Thyroid gland (tissue), 4 donors: ENCODE data around the gene MATN1. TPM values are rescaled to one million over a fixed set of nuclear protein-coding genes. Genes with fewer than 3 reads are reported as not detected.

Source experiments
- DNase-seq, 2 donors: peaks; one replicate each; pipeline ENCODE4 v3.0.0-alpha.2; 2019
- H3K27ac ChIP-seq, 3 donors: fragments of 200-600 bp; sonication (generic); 1 replicate in 2 of 3; 2 replicates in 1 of 3; pipeline ENCODE4 v1.5.1; 2016 to 2019; ENCODE audit warnings: mild to moderate bottlenecking in 1 of 3, moderate library complexity in 1 of 3
- H3K27me3 ChIP-seq: fragments of 200-600 bp; sonication (generic); one replicate; pipeline ENCODE4 v1.5.1; 2019
- H3K36me3 ChIP-seq, 2 donors: fragments of 200-600 bp; sonication (generic); one replicate each; pipeline ENCODE4 v1.5.1; 2016 to 2019
- H3K4me1 ChIP-seq, 2 donors: fragments of 200-600 bp; sonication (generic); one replicate each; pipeline ENCODE4 v1.5.1; 2017 to 2019
- H3K4me3 ChIP-seq, 3 donors: fragments of 200-600 bp; sonication (generic); replicated peaks in 1 of 3; 1 replicate in 2 of 3; 2 replicates in 1 of 3; pipeline ENCODE4 v1.5.1; 2016; ENCODE audit warnings: mild to moderate bottlenecking in 1 of 3
- H3K9me3 ChIP-seq: fragments of 200-600 bp; sonication (generic); one replicate; pipeline ENCODE4 v1.5.1; 2017
- POLR2A ChIP-seq, 2 donors: fragments of 450-650 bp; IDR thresholded peaks; one replicate each; pipeline ENCODE4 v1.6.1; 2017; ENCODE audit warnings: antibody characterized with exemption in 2 of 2, mild to moderate bottlenecking in 2 of 2, moderate library complexity in 1 of 2
- WGBS, 2 donors: methylation state at CpG; one replicate each; pipeline ENCODE4 v1.1.5; 2017; 5-methylcytosine and 5-hydroxymethylcytosine counted together
- intact Hi-C: fragments of 100-400 bp; cut with DNase I; formaldehyde crosslinking; loops from one replicate; pipeline ENCODE4 v1.15.1; 2023
- total RNA-seq, 4 donors: library from RNA; depleted of rRNA; stranded (reverse); fragments of >200 nt; gene quantifications; one replicate each; pipeline ENCODE4 v1.2.3, GENCODE V29; 2016
- TF ChIP-seq, protein P1 (sequence below), 6 experiments: fragments of 200-600 bp in 3 of 6; fragments of 450-650 bp in 3 of 6; sonication (generic) in 3 of 6; IDR thresholded peaks; one replicate each; pipeline ENCODE4 v1.5.1; 2016 to 2019; ENCODE audit warnings: antibody characterized with exemption in 6 of 6, mild to moderate bottlenecking in 2 of 6, inconsistent platforms in 1 of 6, moderate library complexity in 1 of 6

MATN1 gene
- total RNA-seq, 4 donors from 2014 or later: 0.45 to 3.0 TPM; not detected in 2

DNA sequence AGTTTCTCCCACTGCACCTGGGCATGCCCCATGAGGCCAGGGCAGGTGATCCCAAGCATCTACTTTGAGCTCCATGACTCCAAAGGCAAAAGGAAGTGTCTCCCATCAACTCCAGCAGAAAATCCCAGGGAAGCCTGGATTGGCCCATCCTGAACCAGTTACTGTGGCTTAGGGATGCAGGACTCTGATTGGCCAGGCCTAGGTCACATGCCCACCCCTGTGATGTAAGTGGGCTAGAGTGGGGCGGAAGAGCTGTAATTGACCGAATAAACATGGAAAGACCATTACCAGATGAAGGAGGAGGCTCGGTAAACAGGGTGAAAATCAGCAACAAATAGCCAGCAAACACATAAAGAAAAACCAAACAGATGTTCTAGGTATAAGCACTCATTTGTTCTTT lies 45.2 kb downstream of the MATN1 start:
- 80 to 82% methylated on average over 3 of the region's 3 CpGs for WGBS, 2 donors
- H3K27ac ChIP-seq: no peak overlapping the region

DNA sequence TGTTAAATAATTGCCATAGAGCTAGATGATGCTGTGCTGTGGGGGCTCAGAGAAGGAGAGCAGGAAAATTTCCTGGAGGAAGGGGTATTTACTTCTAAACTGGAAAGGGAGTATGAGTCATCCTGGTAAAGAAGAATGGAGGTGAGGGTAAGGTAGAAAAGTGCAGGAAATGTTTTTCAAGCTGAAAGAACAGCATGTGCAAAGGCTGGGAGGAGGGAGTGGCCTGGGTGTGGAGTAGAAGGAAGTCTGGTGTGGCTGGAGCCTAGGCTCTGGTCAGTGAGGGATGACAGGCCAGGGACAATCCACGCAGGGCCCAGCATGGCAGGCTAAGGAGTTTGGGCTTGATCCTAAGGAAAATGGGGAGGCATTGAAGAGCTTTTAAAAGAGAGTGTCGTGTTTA lies 45.9 kb downstream of the MATN1 start:
- no peaks in the 10 kb centered on the region for H3K4me1 ChIP-seq
- no peak overlapping the region for H3K27ac ChIP-seq
- no peaks in the 10 kb centered on the region for H3K36me3 ChIP-seq
- no peaks in the 10 kb centered on the region for H3K9me3 ChIP-seq
- 79 to 87% methylated on average over 2 of the region's 2 CpGs for WGBS, 2 donors
- H3K27me3 ChIP-seq: no peaks in the 10 kb centered on the region
- TF ChIP-seq, protein P1, sequence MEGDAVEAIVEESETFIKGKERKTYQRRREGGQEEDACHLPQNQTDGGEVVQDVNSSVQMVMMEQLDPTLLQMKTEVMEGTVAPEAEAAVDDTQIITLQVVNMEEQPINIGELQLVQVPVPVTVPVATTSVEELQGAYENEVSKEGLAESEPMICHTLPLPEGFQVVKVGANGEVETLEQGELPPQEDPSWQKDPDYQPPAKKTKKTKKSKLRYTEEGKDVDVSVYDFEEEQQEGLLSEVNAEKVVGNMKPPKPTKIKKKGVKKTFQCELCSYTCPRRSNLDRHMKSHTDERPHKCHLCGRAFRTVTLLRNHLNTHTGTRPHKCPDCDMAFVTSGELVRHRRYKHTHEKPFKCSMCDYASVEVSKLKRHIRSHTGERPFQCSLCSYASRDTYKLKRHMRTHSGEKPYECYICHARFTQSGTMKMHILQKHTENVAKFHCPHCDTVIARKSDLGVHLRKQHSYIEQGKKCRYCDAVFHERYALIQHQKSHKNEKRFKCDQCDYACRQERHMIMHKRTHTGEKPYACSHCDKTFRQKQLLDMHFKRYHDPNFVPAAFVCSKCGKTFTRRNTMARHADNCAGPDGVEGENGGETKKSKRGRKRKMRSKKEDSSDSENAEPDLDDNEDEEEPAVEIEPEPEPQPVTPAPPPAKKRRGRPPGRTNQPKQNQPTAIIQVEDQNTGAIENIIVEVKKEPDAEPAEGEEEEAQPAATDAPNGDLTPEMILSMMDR (IDR thresholded peaks at IDR 0.05): no peak
- no peak for TF ChIP-seq POLR2A (IDR thresholded peaks at IDR 0.05)
- H3K4me3 ChIP-seq: no peak overlapping the region
- intact Hi-C loops: no loop called here
- no peak for DNase-seq

More for the DNA sequence above, 45.2 kb downstream of the MATN1 start:
- Histone ChIP-seq H3K27me3 (no peaks in the 10 kb centered on the region), H3K4me1 (no peaks in the 10 kb centered on the region), H3K9me3 (no peaks in the 10 kb centered on the region), H3K36me3 (no peaks in the 10 kb centered on the region), H3K4me3 (no peak overlapping the region)
- intact Hi-C loops: no loop called here
- TF ChIP-seq POLR2A (IDR thresholded peaks at IDR 0.05): no peak
- TF ChIP-seq, protein P1 (IDR thresholded peaks at IDR 0.05): no peak
- DNase-seq: no peak

DNA sequence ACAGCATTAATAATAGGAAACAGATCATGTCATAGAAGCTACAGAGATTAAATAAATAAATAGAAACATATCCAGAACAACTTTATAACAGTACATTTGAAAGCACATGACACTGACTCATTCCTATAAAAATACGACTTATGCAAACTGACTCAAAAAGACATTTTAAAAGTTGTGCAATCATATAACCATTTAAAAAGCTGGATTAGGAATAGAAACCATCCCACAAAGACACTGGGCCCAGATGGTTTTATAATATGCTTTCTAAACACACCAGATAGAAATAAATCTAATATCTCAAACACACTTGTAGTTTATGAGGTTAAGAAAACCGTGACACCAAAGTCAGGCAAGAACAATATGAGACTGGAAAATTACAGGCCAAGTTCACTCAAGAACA lies 47.6 kb downstream of the MATN1 start:
- no peak for DNase-seq
- intact Hi-C loops: no loop called here
- TF ChIP-seq, protein P1 (IDR thresholded peaks at IDR 0.05): no peak
- TF ChIP-seq POLR2A (IDR thresholded peaks at IDR 0.05): no peak
- no peak overlapping the region for H3K27ac ChIP-seq
- no peaks in the 10 kb centered on the region for H3K4me1 ChIP-seq
- WGBS, 2 donors: 79 to 80% methylated on average over 2 of the region's 2 CpGs
- H3K36me3 ChIP-seq: no peaks in the 10 kb centered on the region
- H3K9me3 ChIP-seq: no peaks in the 10 kb centered on the region
- H3K4me3 ChIP-seq: no peak overlapping the region
- no peaks in the 10 kb centered on the region for H3K27me3 ChIP-seq

DNA sequence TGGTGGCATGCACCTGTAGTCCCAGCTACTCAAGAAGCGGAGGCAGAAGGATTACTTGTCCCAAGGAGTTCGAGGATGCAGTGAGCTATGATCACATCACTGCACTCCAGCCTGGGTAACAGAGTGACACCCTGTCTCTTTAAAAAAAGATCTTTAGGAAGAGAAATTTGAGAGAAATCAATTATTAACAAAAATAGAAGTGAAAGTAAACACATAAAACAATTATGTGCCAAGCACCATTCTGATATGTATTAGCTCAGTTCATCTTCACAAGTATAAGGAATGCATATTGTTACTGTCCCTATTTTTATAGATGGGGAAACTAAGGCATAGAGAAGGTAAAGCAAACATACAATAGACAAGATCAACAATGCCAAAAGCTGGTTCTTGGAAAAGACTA lies 48.1 kb downstream of the MATN1 start:
- Histone ChIP-seq H3K36me3 (no peaks in the 10 kb centered on the region), H3K9me3 (no peaks in the 10 kb centered on the region), H3K27ac (no peak overlapping the region), H3K27me3 (no peaks in the 10 kb centered on the region), H3K4me3 (no peak overlapping the region), H3K4me1 (no peaks in the 10 kb centered on the region)
- TF ChIP-seq POLR2A (IDR thresholded peaks at IDR 0.05): no peak
- TF ChIP-seq, protein P1 (IDR thresholded peaks at IDR 0.05): no peak
- no peak for DNase-seq
- intact Hi-C loops: no loop called here
- 78 to 85% methylated on average over 2 of the region's 2 CpGs for WGBS, 2 donors

DNA sequence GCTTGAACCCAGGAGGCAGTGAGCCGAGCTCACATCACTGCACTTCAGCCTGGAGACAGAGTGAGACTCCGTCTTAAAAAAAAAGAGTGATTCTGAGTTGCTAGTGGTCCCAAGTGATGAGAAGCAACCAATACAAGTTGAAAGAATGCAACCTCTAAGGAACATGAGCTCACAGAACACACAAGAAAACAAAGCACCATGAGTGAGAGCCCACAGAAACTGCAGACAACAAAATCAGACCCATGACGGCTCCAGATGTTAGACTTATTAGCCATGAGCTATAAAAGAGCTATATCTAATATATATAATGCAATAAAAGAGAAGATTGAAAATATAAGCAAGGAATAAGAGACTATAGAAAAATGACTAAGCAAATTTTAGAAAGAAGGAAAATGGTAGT lies 50.0 kb downstream of the MATN1 start:
- intact Hi-C loops: no loop called here
- Histone ChIP-seq H3K27ac (no peak overlapping the region), H3K4me1 (no peaks in the 10 kb centered on the region), H3K27me3 (no peaks in the 10 kb centered on the region), H3K9me3 (no peaks in the 10 kb centered on the region), H3K36me3 (no peaks in the 10 kb centered on the region), H3K4me3 (no peak overlapping the region)
- DNase-seq: no peak
- TF ChIP-seq, protein P1 (IDR thresholded peaks at IDR 0.05): no peak
- TF ChIP-seq POLR2A (IDR thresholded peaks at IDR 0.05): no peak
- WGBS, 2 donors: 67 to 73% methylated on average over 3 of the region's 3 CpGs
